Mesendoderm (in vitro differentiated cells): Measurements from ENCODE around the gene DENND4B.
"Not testable (repeated sequence)": the region's sequence is repeated elsewhere in the genome, so short reads cannot be mapped to it uniquely, and the experiment has no call there.

Source experiments
- DNase-seq: peaks from one replicate; pipeline ENCODE4 v3.0.0; 2013
- H2AK5ac ChIP-seq: 2 replicates; pipeline ENCODE4 v1.6.1; 2013; ENCODE audit warnings: low read length, inconsistent platforms
- H2BK120ac ChIP-seq: 2 replicates; pipeline ENCODE4 v1.6.1; 2013; ENCODE audit warnings: low read depth, mild to moderate bottlenecking, low read length, moderate library complexity, mixed read lengths
- H2BK15ac ChIP-seq: replicated peaks from 2 replicates; pipeline ENCODE4 v1.6.1; 2013; ENCODE audit warnings: low read depth, mild to moderate bottlenecking, moderate library complexity
- H2BK5ac ChIP-seq: 2 replicates; pipeline ENCODE4 v1.6.1; 2013; ENCODE audit warnings: low read length, inconsistent platforms
- H3K18ac ChIP-seq: 2 replicates; pipeline ENCODE4 v1.6.1; 2013; ENCODE audit warnings: mild to moderate bottlenecking, low read length, mixed read lengths
- H3K23ac ChIP-seq: one replicate; pipeline ENCODE4 v1.6.1; 2013; ENCODE audit warnings: low read length
- H3K27ac ChIP-seq: 2 replicates; pipeline ENCODE4 v1.5.1; 2013; ENCODE audit warnings: low read depth, mild to moderate bottlenecking, inconsistent platforms, low read length, moderate library complexity
- H3K27me3 ChIP-seq: 2 replicates; pipeline ENCODE4 v1.6.1; 2013; ENCODE audit warnings: low read length, control low read depth, mild to moderate bottlenecking, inconsistent platforms; ENCODE audit not compliant: insufficient read depth, poor library complexity
- H3K36me3 ChIP-seq: 2 replicates; pipeline ENCODE4 v1.6.1; 2013; ENCODE audit warnings: low read length, inconsistent platforms; ENCODE audit not compliant: control insufficient read depth, insufficient read depth
- H3K4ac ChIP-seq: one replicate; pipeline ENCODE4 v1.6.1; 2013; ENCODE audit warnings: low read depth, mild to moderate bottlenecking, low read length, moderate library complexity
- H3K4me1 ChIP-seq: 2 replicates; pipeline ENCODE4 v1.6.1; 2013; ENCODE audit warnings: low read depth, low read length, inconsistent platforms; ENCODE audit not compliant: control insufficient read depth
- H3K4me2 ChIP-seq: 2 replicates; pipeline ENCODE4 v1.6.1; 2013; ENCODE audit warnings: low read length
- H3K4me3 ChIP-seq: 2 replicates; pipeline ENCODE4 v1.5.1; 2013; ENCODE audit warnings: mild to moderate bottlenecking, low read length
- H3K56ac ChIP-seq: one replicate; pipeline ENCODE4 v1.6.1; 2013; ENCODE audit warnings: low read length
- H3K79me1 ChIP-seq: 2 replicates; pipeline ENCODE4 v1.6.1; 2013; ENCODE audit warnings: low read length, inconsistent platforms
- H3K79me2 ChIP-seq: 2 replicates; pipeline ENCODE4 v1.6.1; 2013; ENCODE audit warnings: mild to moderate bottlenecking, low read length; ENCODE audit not compliant: control insufficient read depth, insufficient read depth
- H3K9ac ChIP-seq: 2 replicates; pipeline ENCODE4 v1.6.1; 2013; ENCODE audit warnings: low read length, inconsistent platforms
- H4K5ac ChIP-seq: one replicate; pipeline ENCODE4 v1.6.1; 2013; ENCODE audit warnings: low read length
- H4K8ac ChIP-seq: one replicate; pipeline ENCODE4 v1.6.1; 2013; ENCODE audit warnings: low read depth, mild to moderate bottlenecking, control low read depth, low read length, moderate library complexity
- WGBS: extraction: QIAGEN DNeasy Blood & Tissue Kit; methylation state at CpG from one replicate; pipeline ENCODE4 v1.1.7; 2013; ENCODE audit warnings: low lambda C conversion rate, missing lambda C conversion rate; ENCODE audit not compliant: insufficient coverage; ENCODE audit errors: extremely low coverage; 5-methylcytosine and 5-hydroxymethylcytosine counted together

DENND4B gene

GRCh38 chr1:153907134-153907533 is 39.4 kb downstream of the DENND4B start:
- H3K23ac ChIP-seq, result no peak overlapping the region
- H4K5ac ChIP-seq, result no peak overlapping the region
- no peak overlapping the region for H3K4me3 ChIP-seq
- no peak overlapping the region for H3K4me2 ChIP-seq
- no peak overlapping the region for H3K56ac ChIP-seq
- H2BK120ac ChIP-seq, result no peak overlapping the region
- H2BK15ac ChIP-seq, result no peak overlapping the region
- H3K36me3 ChIP-seq, result no peaks in the 10 kb centered on the region
- H2BK5ac ChIP-seq, result no peak overlapping the region
- no peak overlapping the region for H3K27ac ChIP-seq
- 100% methylated on average over 1 of the region's 6 CpGs for WGBS
- no peak for DNase-seq
- H4K8ac ChIP-seq, result no peak overlapping the region
- H3K4me1 ChIP-seq, result no peaks in the 10 kb centered on the region
- H3K79me2 ChIP-seq, result peaks cover 60% of the 10 kb centered on the region
- peaks cover 5% of the 10 kb centered on the region for H3K79me1 ChIP-seq
- H3K9ac ChIP-seq, result no peak overlapping the region
- no peaks in the 10 kb centered on the region for H3K27me3 ChIP-seq
- no peak overlapping the region for H3K18ac ChIP-seq
- H3K4ac ChIP-seq, result no peak overlapping the region
- H2AK5ac ChIP-seq, result no peak overlapping the region

GRCh38 chr1:153906396-153906795 is 40.1 kb downstream of the DENND4B start:
- no peak overlapping the region for H4K5ac ChIP-seq
- no peak overlapping the region for H2BK5ac ChIP-seq
- H3K18ac ChIP-seq, result no peak overlapping the region
- H3K4me2 ChIP-seq, result no peak overlapping the region
- H3K4me1 ChIP-seq, result no peaks in the 10 kb centered on the region
- H2BK15ac ChIP-seq, result no peak overlapping the region
- peaks cover 5% of the 10 kb centered on the region for H3K79me1 ChIP-seq
- peaks cover 58% of the 10 kb centered on the region for H3K79me2 ChIP-seq
- no peak overlapping the region for H3K9ac ChIP-seq
- no peak overlapping the region for H2BK120ac ChIP-seq
- no peak overlapping the region for H3K4ac ChIP-seq
- H4K8ac ChIP-seq, result no peak overlapping the region
- no peaks in the 10 kb centered on the region for H3K27me3 ChIP-seq
- DNase-seq, result no peak
- no CpG with 5 or more reads among the region's 1 CpG for WGBS
- H2AK5ac ChIP-seq, result no peak overlapping the region
- H3K27ac ChIP-seq, result no peak overlapping the region
- no peak overlapping the region for H3K4me3 ChIP-seq
- H3K36me3 ChIP-seq, result no peaks in the 10 kb centered on the region
- H3K56ac ChIP-seq, result no peak overlapping the region
- H3K23ac ChIP-seq, result no peak overlapping the region

- not testable (repeated sequence) for H3K4me3 ChIP-seq, DNase-seq, H3K23ac ChIP-seq, H3K27me3 ChIP-seq, H2BK120ac ChIP-seq, H4K8ac ChIP-seq, H3K4ac ChIP-seq, H3K56ac ChIP-seq, H3K4me1 ChIP-seq, H2BK15ac ChIP-seq, H3K36me3 ChIP-seq, H3K9ac ChIP-seq, H3K18ac ChIP-seq, H2BK5ac ChIP-seq, H3K27ac ChIP-seq, H4K5ac ChIP-seq, H2AK5ac ChIP-seq, H3K79me1 ChIP-seq, H3K4me2 ChIP-seq
- no CpG with 5 or more reads among the region's 8 CpGs for WGBS
- peaks cover 58% of the 10 kb centered on the region for H3K79me2 ChIP-seq
Observed at GRCh38 chr1:153905908-153906307, 40.6 kb downstream of the DENND4B start.

- H3K27me3 ChIP-seq, result no peaks in the 10 kb centered on the region
- H4K5ac ChIP-seq, result no peak overlapping the region
- H2BK120ac ChIP-seq, result no peak overlapping the region
- no peak overlapping the region for H3K4me2 ChIP-seq
- no peak overlapping the region for H3K9ac ChIP-seq
- no peaks in the 10 kb centered on the region for H3K36me3 ChIP-seq
- no peak for DNase-seq
- WGBS, result no CpG with 5 or more reads among the region's 14 CpGs
- H3K4ac ChIP-seq, result no peak overlapping the region
- no peak overlapping the region for H2AK5ac ChIP-seq
- peaks cover 60% of the 10 kb centered on the region for H3K79me2 ChIP-seq
- no peak overlapping the region for H3K4me3 ChIP-seq
- H3K18ac ChIP-seq, result no peak overlapping the region
- no peak overlapping the region for H3K23ac ChIP-seq
- H4K8ac ChIP-seq, result no peak overlapping the region
- H3K27ac ChIP-seq, result no peak overlapping the region
- H2BK5ac ChIP-seq, result no peak overlapping the region
- no peak overlapping the region for H3K56ac ChIP-seq
- no peaks in the 10 kb centered on the region for H3K4me1 ChIP-seq
- no peak overlapping the region for H2BK15ac ChIP-seq
- peaks cover 5% of the 10 kb centered on the region for H3K79me1 ChIP-seq
Observed at GRCh38 chr1:153903841-153904455, 42.6 kb downstream of the DENND4B start.

- no peak overlapping the region for H2BK120ac ChIP-seq
- H4K5ac ChIP-seq, result no peak overlapping the region
- H3K4me3 ChIP-seq, result no peak overlapping the region
- peaks cover 6% of the 10 kb centered on the region for H3K79me1 ChIP-seq
- H3K18ac ChIP-seq, result no peak overlapping the region
- no peaks in the 10 kb centered on the region for H3K36me3 ChIP-seq
- H3K9ac ChIP-seq, result no peak overlapping the region
- no peak overlapping the region for H2BK15ac ChIP-seq
- H3K27me3 ChIP-seq, result no peaks in the 10 kb centered on the region
- peaks cover 41% of the 10 kb centered on the region for H3K79me2 ChIP-seq
- no peak for DNase-seq
- H3K23ac ChIP-seq, result no peak overlapping the region
- no peaks in the 10 kb centered on the region for H3K4me1 ChIP-seq
- H3K4me2 ChIP-seq, result no peak overlapping the region
- WGBS, result no CpG with 5 or more reads among the region's 6 CpGs
- H4K8ac ChIP-seq, result no peak overlapping the region
- H3K56ac ChIP-seq, result no peak overlapping the region
- no peak overlapping the region for H3K4ac ChIP-seq
- no peak overlapping the region for H2AK5ac ChIP-seq
- no peak overlapping the region for H3K27ac ChIP-seq
- no peak overlapping the region for H2BK5ac ChIP-seq
Observed at GRCh38 chr1:153899509-153899908, 47.0 kb downstream of the DENND4B start.

GRCh38 chr1:153895866-153896265 is 50.7 kb downstream of the DENND4B start:
- H2BK15ac ChIP-seq, H3K4me2 ChIP-seq, DNase-seq, H2BK120ac ChIP-seq, H2AK5ac ChIP-seq, H3K27ac ChIP-seq, H4K8ac ChIP-seq, H3K56ac ChIP-seq, H3K27me3 ChIP-seq, H3K9ac ChIP-seq, H3K23ac ChIP-seq, H3K4ac ChIP-seq, H3K4me1 ChIP-seq, H3K4me3 ChIP-seq, H4K5ac ChIP-seq, H3K18ac ChIP-seq, H2BK5ac ChIP-seq, H3K36me3 ChIP-seq, H3K79me1 ChIP-seq: not testable (repeated sequence)
- no CpG with 5 or more reads among the region's 1 CpG for WGBS
- H3K79me2 ChIP-seq, result peaks cover 22% of the 10 kb centered on the region
